ENCODE measurements around the gene CORO2A. TPM values are rescaled to one million over a fixed set of nuclear protein-coding genes. Genes with fewer than 3 reads are reported as not detected.

The CORO2A gene
- total RNA-seq, 1 experiment from 2014 or later = 32.5 TPM

DNA sequence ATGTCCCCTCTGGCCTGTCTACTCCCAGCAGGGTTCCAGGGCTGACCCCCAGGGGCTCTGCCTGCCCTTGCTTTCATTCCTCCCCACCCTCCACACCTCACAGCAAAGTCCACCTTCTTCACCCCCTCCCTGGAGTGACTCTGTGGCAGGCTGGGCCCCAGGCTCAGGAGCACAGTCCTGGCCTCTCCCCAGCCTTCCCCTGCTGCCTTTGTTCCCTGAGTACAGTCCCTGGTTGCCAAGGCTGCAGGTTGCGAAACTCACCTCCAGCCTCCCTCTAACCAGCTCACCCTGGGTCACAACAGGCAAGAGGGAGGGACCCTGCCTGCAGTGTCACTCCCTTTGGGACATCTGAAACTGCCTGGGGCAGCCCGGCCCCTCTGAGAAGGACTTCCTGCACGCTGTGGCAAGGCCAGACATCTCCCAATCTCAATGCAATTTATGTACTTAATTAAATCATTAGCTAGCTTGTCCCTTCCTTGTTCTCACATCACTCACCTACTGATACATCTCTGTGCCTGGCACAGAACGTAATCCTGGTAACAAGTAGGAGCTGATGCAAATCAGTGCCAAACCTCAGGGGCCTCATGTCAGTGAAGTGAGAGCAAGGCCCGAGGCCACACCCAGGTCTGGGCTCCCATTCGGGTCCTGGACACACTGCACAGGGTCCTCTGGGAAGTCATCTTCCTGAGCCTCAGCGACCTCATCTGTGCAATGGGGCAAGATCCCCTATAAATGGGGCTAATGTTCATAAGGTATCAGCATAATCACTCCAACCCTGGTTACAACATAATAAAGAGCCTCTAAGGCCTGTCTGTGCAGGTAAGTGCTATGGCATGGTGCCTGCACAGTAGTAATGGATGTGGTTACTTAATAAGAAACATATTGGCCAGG is 46.1 kb downstream of the CORO2A start:
- Mint-ChIP-seq H3K27ac (peak overlapping the region; percentile 69), H3K36me3 (0 out of 2 replicates have a peak, but pooled peaks cover 3% of the 10 kb centered on the region), H3K4me3 (no peak overlapping the region), H3K4me1 (no peaks in the 10 kb centered on the region), H3K9me3 (no peaks in the 10 kb centered on the region), H3K27me3 (ENCODE audit: low read depth) (no peaks in the 10 kb centered on the region)
- DNase-seq (ENCODE audit: low spot score) = no peak
- ATAC-seq = peak; percentile 53
- ChIA-PET POLR2A (no interaction called here), CTCF (interaction anchor here (0.6 to 1.8 kb wide), 2 partner anchors 27 to 47 kb away, joined by 3 to 4 read pairs; no protein-coding TSS in a partner anchor)
- TF ChIP-seq HMGA2 (CRISPR knock-in tag; IDR thresholded peaks at IDR 0.05) (no peak), ERG (CRISPR knock-in tag; IDR thresholded peaks at IDR 0.05) (no peak), NFE2L1 (CRISPR knock-in tag; IDR thresholded peaks at IDR 0.05) (no peak), SP1 (CRISPR knock-in tag; conservative IDR thresholded peaks at IDR 0.05) (no peak), GABPB1 (CRISPR knock-in tag; IDR thresholded peaks at IDR 0.05) (peak; percentile 67), AFF4 (CRISPR knock-in tag; IDR thresholded peaks at IDR 0.05; ENCODE audit: borderline replicate concordance) (no peak), ZNF138 (CRISPR knock-in tag; conservative IDR thresholded peaks at IDR 0.05) (no peak)
- TF ChIP-seq, protein P1, sequence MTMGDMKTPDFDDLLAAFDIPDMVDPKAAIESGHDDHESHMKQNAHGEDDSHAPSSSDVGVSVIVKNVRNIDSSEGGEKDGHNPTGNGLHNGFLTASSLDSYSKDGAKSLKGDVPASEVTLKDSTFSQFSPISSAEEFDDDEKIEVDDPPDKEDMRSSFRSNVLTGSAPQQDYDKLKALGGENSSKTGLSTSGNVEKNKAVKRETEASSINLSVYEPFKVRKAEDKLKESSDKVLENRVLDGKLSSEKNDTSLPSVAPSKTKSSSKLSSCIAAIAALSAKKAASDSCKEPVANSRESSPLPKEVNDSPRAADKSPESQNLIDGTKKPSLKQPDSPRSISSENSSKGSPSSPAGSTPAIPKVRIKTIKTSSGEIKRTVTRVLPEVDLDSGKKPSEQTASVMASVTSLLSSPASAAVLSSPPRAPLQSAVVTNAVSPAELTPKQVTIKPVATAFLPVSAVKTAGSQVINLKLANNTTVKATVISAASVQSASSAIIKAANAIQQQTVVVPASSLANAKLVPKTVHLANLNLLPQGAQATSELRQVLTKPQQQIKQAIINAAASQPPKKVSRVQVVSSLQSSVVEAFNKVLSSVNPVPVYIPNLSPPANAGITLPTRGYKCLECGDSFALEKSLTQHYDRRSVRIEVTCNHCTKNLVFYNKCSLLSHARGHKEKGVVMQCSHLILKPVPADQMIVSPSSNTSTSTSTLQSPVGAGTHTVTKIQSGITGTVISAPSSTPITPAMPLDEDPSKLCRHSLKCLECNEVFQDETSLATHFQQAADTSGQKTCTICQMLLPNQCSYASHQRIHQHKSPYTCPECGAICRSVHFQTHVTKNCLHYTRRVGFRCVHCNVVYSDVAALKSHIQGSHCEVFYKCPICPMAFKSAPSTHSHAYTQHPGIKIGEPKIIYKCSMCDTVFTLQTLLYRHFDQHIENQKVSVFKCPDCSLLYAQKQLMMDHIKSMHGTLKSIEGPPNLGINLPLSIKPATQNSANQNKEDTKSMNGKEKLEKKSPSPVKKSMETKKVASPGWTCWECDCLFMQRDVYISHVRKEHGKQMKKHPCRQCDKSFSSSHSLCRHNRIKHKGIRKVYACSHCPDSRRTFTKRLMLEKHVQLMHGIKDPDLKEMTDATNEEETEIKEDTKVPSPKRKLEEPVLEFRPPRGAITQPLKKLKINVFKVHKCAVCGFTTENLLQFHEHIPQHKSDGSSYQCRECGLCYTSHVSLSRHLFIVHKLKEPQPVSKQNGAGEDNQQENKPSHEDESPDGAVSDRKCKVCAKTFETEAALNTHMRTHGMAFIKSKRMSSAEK (CRISPR knock-in tag; IDR thresholded peaks at IDR 0.05; ENCODE audit: borderline replicate concordance) = no peak
- TF ChIP-seq, protein P2, sequence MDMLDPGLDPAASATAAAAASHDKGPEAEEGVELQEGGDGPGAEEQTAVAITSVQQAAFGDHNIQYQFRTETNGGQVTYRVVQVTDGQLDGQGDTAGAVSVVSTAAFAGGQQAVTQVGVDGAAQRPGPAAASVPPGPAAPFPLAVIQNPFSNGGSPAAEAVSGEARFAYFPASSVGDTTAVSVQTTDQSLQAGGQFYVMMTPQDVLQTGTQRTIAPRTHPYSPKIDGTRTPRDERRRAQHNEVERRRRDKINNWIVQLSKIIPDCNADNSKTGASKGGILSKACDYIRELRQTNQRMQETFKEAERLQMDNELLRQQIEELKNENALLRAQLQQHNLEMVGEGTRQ (CRISPR knock-in tag; IDR thresholded peaks at IDR 0.05) = no peak

DNA sequence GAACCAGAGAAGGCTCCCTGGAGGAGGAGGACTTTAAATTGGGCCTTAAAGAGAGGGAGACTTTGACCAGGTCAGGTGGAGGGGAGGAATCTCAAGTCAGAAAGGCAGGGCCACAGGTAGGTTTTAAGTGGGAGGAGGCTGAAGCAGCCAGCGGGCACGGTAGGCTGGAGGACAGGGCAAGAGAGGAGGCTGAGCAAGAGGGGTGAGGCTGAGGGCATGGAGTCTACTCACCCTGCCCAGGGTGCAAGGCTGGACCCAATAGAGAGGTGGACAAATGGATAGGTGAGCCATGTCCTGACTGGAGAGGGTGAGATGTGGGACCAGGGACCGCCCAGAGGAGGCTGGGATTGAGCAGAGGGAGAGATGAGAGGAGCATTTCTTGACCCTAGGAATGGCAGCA is 47.8 kb downstream of the CORO2A start:
- Mint-ChIP-seq H3K4me3 (no peak overlapping the region), H3K4me1 (no peaks in the 10 kb centered on the region), H3K9me3 (no peaks in the 10 kb centered on the region), H3K36me3 (no peaks in the 10 kb centered on the region), H3K27ac (0 out of 2 replicates have a peak overlapping the region, but pooled peaks have one; percentile 51), H3K27me3 (ENCODE audit: low read depth) (no peaks in the 10 kb centered on the region)
- DNase-seq (ENCODE audit: low spot score) (no peak), ATAC-seq (no peak)
- CTCF ChIA-PET = interaction anchor here (1.8 kb wide), 1 partner anchor 49 kb away, joined by 4 read pairs; no protein-coding TSS in a partner anchor
- POLR2A ChIA-PET = no interaction called here
- TF ChIP-seq NFE2L1 (CRISPR knock-in tag; IDR thresholded peaks at IDR 0.05) (no peak), CREB1 (CRISPR knock-in tag; IDR thresholded peaks at IDR 0.05) (no peak), PRRX2 (CRISPR knock-in tag; IDR thresholded peaks at IDR 0.05) (no peak), ZNF396 (CRISPR knock-in tag; IDR thresholded peaks at IDR 0.05; ENCODE audit: borderline replicate concordance) (no peak), TEAD1 (CRISPR knock-in tag; IDR thresholded peaks at IDR 0.05) (no peak)
- TF ChIP-seq, protein P3, sequence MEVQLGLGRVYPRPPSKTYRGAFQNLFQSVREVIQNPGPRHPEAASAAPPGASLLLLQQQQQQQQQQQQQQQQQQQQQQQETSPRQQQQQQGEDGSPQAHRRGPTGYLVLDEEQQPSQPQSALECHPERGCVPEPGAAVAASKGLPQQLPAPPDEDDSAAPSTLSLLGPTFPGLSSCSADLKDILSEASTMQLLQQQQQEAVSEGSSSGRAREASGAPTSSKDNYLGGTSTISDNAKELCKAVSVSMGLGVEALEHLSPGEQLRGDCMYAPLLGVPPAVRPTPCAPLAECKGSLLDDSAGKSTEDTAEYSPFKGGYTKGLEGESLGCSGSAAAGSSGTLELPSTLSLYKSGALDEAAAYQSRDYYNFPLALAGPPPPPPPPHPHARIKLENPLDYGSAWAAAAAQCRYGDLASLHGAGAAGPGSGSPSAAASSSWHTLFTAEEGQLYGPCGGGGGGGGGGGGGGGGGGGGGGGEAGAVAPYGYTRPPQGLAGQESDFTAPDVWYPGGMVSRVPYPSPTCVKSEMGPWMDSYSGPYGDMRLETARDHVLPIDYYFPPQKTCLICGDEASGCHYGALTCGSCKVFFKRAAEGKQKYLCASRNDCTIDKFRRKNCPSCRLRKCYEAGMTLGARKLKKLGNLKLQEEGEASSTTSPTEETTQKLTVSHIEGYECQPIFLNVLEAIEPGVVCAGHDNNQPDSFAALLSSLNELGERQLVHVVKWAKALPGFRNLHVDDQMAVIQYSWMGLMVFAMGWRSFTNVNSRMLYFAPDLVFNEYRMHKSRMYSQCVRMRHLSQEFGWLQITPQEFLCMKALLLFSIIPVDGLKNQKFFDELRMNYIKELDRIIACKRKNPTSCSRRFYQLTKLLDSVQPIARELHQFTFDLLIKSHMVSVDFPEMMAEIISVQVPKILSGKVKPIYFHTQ (CRISPR knock-in tag; IDR thresholded peaks at IDR 0.05) = no peak
- TF ChIP-seq, protein P4, sequence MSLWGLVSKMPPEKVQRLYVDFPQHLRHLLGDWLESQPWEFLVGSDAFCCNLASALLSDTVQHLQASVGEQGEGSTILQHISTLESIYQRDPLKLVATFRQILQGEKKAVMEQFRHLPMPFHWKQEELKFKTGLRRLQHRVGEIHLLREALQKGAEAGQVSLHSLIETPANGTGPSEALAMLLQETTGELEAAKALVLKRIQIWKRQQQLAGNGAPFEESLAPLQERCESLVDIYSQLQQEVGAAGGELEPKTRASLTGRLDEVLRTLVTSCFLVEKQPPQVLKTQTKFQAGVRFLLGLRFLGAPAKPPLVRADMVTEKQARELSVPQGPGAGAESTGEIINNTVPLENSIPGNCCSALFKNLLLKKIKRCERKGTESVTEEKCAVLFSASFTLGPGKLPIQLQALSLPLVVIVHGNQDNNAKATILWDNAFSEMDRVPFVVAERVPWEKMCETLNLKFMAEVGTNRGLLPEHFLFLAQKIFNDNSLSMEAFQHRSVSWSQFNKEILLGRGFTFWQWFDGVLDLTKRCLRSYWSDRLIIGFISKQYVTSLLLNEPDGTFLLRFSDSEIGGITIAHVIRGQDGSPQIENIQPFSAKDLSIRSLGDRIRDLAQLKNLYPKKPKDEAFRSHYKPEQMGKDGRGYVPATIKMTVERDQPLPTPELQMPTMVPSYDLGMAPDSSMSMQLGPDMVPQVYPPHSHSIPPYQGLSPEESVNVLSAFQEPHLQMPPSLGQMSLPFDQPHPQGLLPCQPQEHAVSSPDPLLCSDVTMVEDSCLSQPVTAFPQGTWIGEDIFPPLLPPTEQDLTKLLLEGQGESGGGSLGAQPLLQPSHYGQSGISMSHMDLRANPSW (CRISPR knock-in tag; conservative IDR thresholded peaks at IDR 0.05; ENCODE audit: low read depth) = no peak
